IMR-90 (cell line): Measurements from ENCODE around the gene ACYP1. TPM values are rescaled to one million over a fixed set of nuclear protein-coding genes. Genes with fewer than 3 reads are reported as not detected.

ENCODE experiments used
- ATAC-seq: fragments of 200-7000 bp; cut with Tn5 transposase; 2 replicates; pipeline ENCODE4 v1.9.1; 2020; ENCODE audit warnings: low read depth, mild to moderate bottlenecking, moderate library complexity
- BruUV-seq: library from RNA; stranded (reverse); fragments of 400-500 nt; replicated peaks from 2 replicates; lab custom pipeline; 2021; lab: Mats Ljungman, UMichigan
- CTCF ChIA-PET: fragments of 300-600 bp; formaldehyde crosslinking; extraction: SDS; loops from one replicate; lab custom pipeline; 2021; ENCODE audit warnings: antibody characterized with exemption; lab: Yijun Ruan, JAX
- POLR2A ChIA-PET: fragments of 300-600 bp; sonication (Branson Sonifier 250); formaldehyde crosslinking; loops from one replicate; lab custom pipeline; 2022; ENCODE audit warnings: antibody characterized with exemption; ENCODE audit not compliant: unreplicated experiment; lab: Charles Lee
- DNase-seq: peaks from one replicate; pipeline ENCODE4 v3.0.0; 2013
- H2AFZ ChIP-seq: replicated peaks from 2 replicates; pipeline ENCODE3; 2013; ENCODE audit warnings: low read length, mild to moderate bottlenecking; ENCODE audit not compliant: poor library complexity
- H2AK5ac ChIP-seq: 2 replicates; pipeline ENCODE4 v1.6.1; 2013; ENCODE audit warnings: low read depth, low read length, inconsistent platforms
- H2AK9ac ChIP-seq: replicated peaks from 2 replicates; pipeline ENCODE3; 2013; ENCODE audit warnings: mild to moderate bottlenecking, low read depth, low read length, moderate library complexity; ENCODE audit not compliant: poor library complexity
- H2BK120ac ChIP-seq: 2 replicates; pipeline ENCODE4 v1.6.1; 2013; ENCODE audit warnings: low read depth, low read length, inconsistent platforms
- H2BK15ac ChIP-seq: 3 replicates; pipeline ENCODE4 v1.6.1; 2013; ENCODE audit warnings: low read depth, low read length, inconsistent platforms
- H2BK20ac ChIP-seq: 2 replicates; pipeline ENCODE4 v1.6.1; 2013; ENCODE audit warnings: low read depth, mild to moderate bottlenecking, inconsistent platforms, low read length, moderate library complexity
- H2BK5ac ChIP-seq: 2 replicates; pipeline ENCODE4 v1.6.1; 2013; ENCODE audit warnings: mild to moderate bottlenecking, low read depth, low read length, inconsistent platforms; ENCODE audit not compliant: poor library complexity, severe bottlenecking
- H3K14ac ChIP-seq: replicated peaks from 2 replicates; pipeline ENCODE4 v1.6.1; 2013; ENCODE audit warnings: low read depth, low read length, inconsistent platforms
- H3K18ac ChIP-seq: 2 replicates; pipeline ENCODE4 v1.6.1; 2013; ENCODE audit warnings: low read depth, low read length, control low read depth
- H3K23ac ChIP-seq: 2 replicates; pipeline ENCODE4 v1.6.1; 2013; ENCODE audit warnings: low read depth, low read length, inconsistent platforms
- H3K27ac ChIP-seq: 2 replicates; pipeline ENCODE4 v1.5.1; 2013; ENCODE audit warnings: mild to moderate bottlenecking, control low read depth, low read length; ENCODE audit not compliant: insufficient read depth
- H3K27me3 ChIP-seq: 2 replicates; pipeline ENCODE4 v1.6.1; 2013; ENCODE audit warnings: low read length; ENCODE audit not compliant: control insufficient read depth, insufficient read depth
- H3K36me3 ChIP-seq: 2 replicates; pipeline ENCODE4 v1.6.1; 2013; ENCODE audit warnings: low read length, mixed read lengths; ENCODE audit not compliant: control insufficient read depth, insufficient read depth
- H3K4ac ChIP-seq: 2 replicates; pipeline ENCODE4 v1.6.1; 2013; ENCODE audit warnings: low read depth, low read length, inconsistent platforms
- H3K4me1 ChIP-seq: 2 replicates; pipeline ENCODE4 v1.6.1; 2013; ENCODE audit warnings: low read length, mixed read lengths; ENCODE audit not compliant: control insufficient read depth, insufficient read depth
- H3K4me2 ChIP-seq: 2 replicates; pipeline ENCODE4 v1.6.1; 2013; ENCODE audit warnings: low read depth, mild to moderate bottlenecking, control low read depth, low read length, moderate library complexity
- H3K4me3 ChIP-seq: 2 replicates; pipeline ENCODE4 v1.5.1; 2013; ENCODE audit warnings: low read depth, mild to moderate bottlenecking, control low read depth, low read length, moderate library complexity; ENCODE audit not compliant: insufficient read depth
- H3K56ac ChIP-seq: 2 replicates; pipeline ENCODE4 v1.6.1; 2013; ENCODE audit warnings: low read length, inconsistent platforms; ENCODE audit not compliant: insufficient read depth; ENCODE audit errors: extremely low read depth
- H3K79me1 ChIP-seq, 2 experiments: 2 replicates each; pipeline ENCODE4 v1.6.1; 2013; ENCODE audit warnings: low read length in 2 of 2, inconsistent platforms in 1 of 2, low read depth in 1 of 2
- H3K9ac ChIP-seq: 2 replicates; pipeline ENCODE4 v1.6.1; 2013; ENCODE audit warnings: low read depth, low read length, control low read depth
- H3K9me1 ChIP-seq: 2 replicates; pipeline ENCODE4 v1.6.1; 2013; ENCODE audit warnings: low read length, inconsistent platforms; ENCODE audit not compliant: insufficient read depth
- H3K9me3 ChIP-seq: 2 replicates; pipeline ENCODE4 v1.6.1; 2013; ENCODE audit warnings: low read length; ENCODE audit not compliant: control insufficient read depth, insufficient read depth
- H4K20me1 ChIP-seq: 2 replicates; pipeline ENCODE4 v1.6.1; 2013; ENCODE audit warnings: low read length, inconsistent platforms; ENCODE audit not compliant: insufficient read depth
- H4K5ac ChIP-seq: 2 replicates; pipeline ENCODE4 v1.6.1; 2013; ENCODE audit warnings: mild to moderate bottlenecking, low read depth, low read length, control low read depth
- H4K8ac ChIP-seq, 2 experiments: 2 replicates each; pipeline ENCODE4 v1.6.1; 2013; ENCODE audit warnings: low read depth in 2 of 2, low read length in 2 of 2, control low read depth in 1 of 2, inconsistent platforms in 1 of 2
- H4K91ac ChIP-seq: 2 replicates; pipeline ENCODE4 v1.6.1; 2013; ENCODE audit warnings: low read depth, low read length, inconsistent platforms; ENCODE audit not compliant: insufficient read depth
- BHLHE40 ChIP-seq: fragments of 150-350 bp; IDR thresholded peaks from 2 replicates; pipeline ENCODE4 v1.6.1; 2016; ENCODE audit warnings: mild to moderate bottlenecking, low read depth, low read length
- CEBPB ChIP-seq: IDR thresholded peaks from 2 replicates; pipeline ENCODE4 v1.6.1; 2012; ENCODE audit warnings: low read depth, low read length, improper control_type of control experiment
- CHD1 ChIP-seq: IDR thresholded peaks from 2 replicates; pipeline ENCODE4 v1.6.1; 2012; ENCODE audit warnings: low read depth, low read length, improper control_type of control experiment
- ELK1 ChIP-seq: fragments of 150-350 bp; IDR thresholded peaks from 2 replicates; pipeline ENCODE4 v1.6.1; 2016; ENCODE audit warnings: low read depth, mild to moderate bottlenecking, low read length, moderate library complexity, borderline replicate concordance
- MAFK ChIP-seq: IDR thresholded peaks from 2 replicates; pipeline ENCODE4 v1.6.1; 2012; ENCODE audit warnings: low read depth, low read length, improper control_type of control experiment
- MAZ ChIP-seq: IDR thresholded peaks from 2 replicates; pipeline ENCODE4 v1.6.1; 2012; ENCODE audit warnings: low read depth, mild to moderate bottlenecking, low read length, improper control_type of control experiment, moderate library complexity, borderline replicate concordance
- MXI1 ChIP-seq: IDR thresholded peaks from 2 replicates; pipeline ENCODE4 v1.6.1; 2012; ENCODE audit warnings: low read depth, mild to moderate bottlenecking, low read length, moderate library complexity, borderline replicate concordance
- NFE2L2 ChIP-seq: fragments of 150-350 bp; IDR thresholded peaks from 2 replicates; pipeline ENCODE4 v1.6.1; 2016; ENCODE audit warnings: low read depth, mild to moderate bottlenecking, low read length
- POLR2A ChIP-seq: IDR thresholded peaks from 2 replicates; pipeline ENCODE4 v1.6.1; 2012; ENCODE audit warnings: mild to moderate bottlenecking, low read depth, low read length
- RAD21 ChIP-seq: IDR thresholded peaks from 2 replicates; pipeline ENCODE4 v1.6.1; 2012; ENCODE audit warnings: low read length, improper control_type of control experiment
- RCOR1 ChIP-seq: IDR thresholded peaks from 2 replicates; pipeline ENCODE4 v1.6.1; 2012; ENCODE audit warnings: mild to moderate bottlenecking, low read length, improper control_type of control experiment; ENCODE audit not compliant: insufficient replicate concordance
- RFX5 ChIP-seq: IDR thresholded peaks from 2 replicates; pipeline ENCODE4 v1.8.0; 2012; ENCODE audit warnings: low read depth, mild to moderate bottlenecking, low read length, moderate library complexity
- SMC3 ChIP-seq: fragments of 150-350 bp; IDR thresholded peaks from 2 replicates; pipeline ENCODE4 v1.6.1; 2016; ENCODE audit warnings: low read depth, mild to moderate bottlenecking, antibody characterized with exemption, low read length, moderate library complexity
- USF2 ChIP-seq: fragments of 150-350 bp; IDR thresholded peaks from 2 replicates; pipeline ENCODE4 v1.6.1; 2017; ENCODE audit warnings: mild to moderate bottlenecking, antibody characterized with exemption, low read length, low read depth
- WGBS, 2 experiments: methylation state at CpG; one replicate each; pipeline versions ENCODE4 v1.1.5 to v1.1.7; 2013; ENCODE audit warnings: missing lambda C conversion rate in 2 of 2; ENCODE audit not compliant: insufficient read length in 1 of 2; ENCODE audit errors: extremely low coverage in 2 of 2; 5-methylcytosine and 5-hydroxymethylcytosine counted together
- dilution Hi-C: fragments of 300-500 bp; cut with HindIII; formaldehyde crosslinking; loops from one replicate; pipeline ENCODE4 v1.14.3; 2018; ENCODE audit warnings: low sequenced_read_pairs; ENCODE audit not compliant: unreplicated experiment
- in situ Hi-C: fragments of 300-500 bp; cut with MboI; formaldehyde crosslinking; loops from 3 replicates; pipeline ENCODE4 v1.14.3; 2019; ENCODE audit warnings: low sequenced_read_pairs, inconsistent platforms, mixed read lengths
- intact Hi-C: fragments of 100-400 bp; cut with micrococcal nuclease; formaldehyde crosslinking; loops from 2 replicates; pipeline ENCODE4 v1.10.0; 2022
- polyA plus RNA-seq, 3 experiments: library from polyadenylated mRNA; depleted of rRNA; stranded (reverse); fragments of >200 nt; gene quantifications; 2 replicates each; pipeline ENCODE4 v1.2.3, GENCODE V29; 2012; ENCODE audit warnings: low replicate concordance in 1 of 3
- total RNA-seq: library from RNA; depleted of rRNA; stranded (reverse); fragments of >200 nt; gene quantifications from 2 replicates; pipeline ENCODE4 v1.2.3, GENCODE V29; 2012
- TF ChIP-seq, protein P1 (sequence below): conservative IDR thresholded peaks from 2 replicates; pipeline ENCODE4 v1.5.1; 2012; ENCODE audit warnings: mild to moderate bottlenecking, low read depth, low read length, improper control_type of control experiment

ACYP1 gene
- total and polyA plus RNA-seq, 2 of the 4 experiments (the other 2 are of a cell fraction), result 4.1 to 24.0 TPM

GRCh38 chr14:75005357-75005756, 58.5 kb downstream of the ACYP1 start:
- Histone ChIP-seq H3K79me1 (peaks cover 31 to 50% of the 10 kb centered on the region in 2 experiments), H4K91ac (no peak overlapping the region), H4K8ac (no peak overlapping the region), H3K9me1 (peaks cover 13% of the 10 kb centered on the region; the same call in 1 of the 2 replicates), H2BK15ac (no peak overlapping the region), H3K23ac (no peak overlapping the region), H3K9ac (no peak overlapping the region), H2BK20ac (no peak overlapping the region), H2BK120ac (no peak overlapping the region), H3K4me2 (no peak overlapping the region), H2AK5ac (no peak overlapping the region), H4K5ac (no peak overlapping the region), H2AK9ac (no peak overlapping the region), H2AFZ (no peak overlapping the region), H4K20me1 (no peaks in the 10 kb centered on the region), H3K27ac (no peak overlapping the region), H3K9me3 (no peaks in the 10 kb centered on the region), H3K4me1 (peaks cover 4% of the 10 kb centered on the region), H3K4me3 (no peak overlapping the region), H2BK5ac (no peak overlapping the region), H3K27me3 (no peaks in the 10 kb centered on the region), H3K14ac (no peak overlapping the region), H3K36me3 (peaks cover 29% of the 10 kb centered on the region), H3K56ac (no peak overlapping the region), H3K4ac (no peak overlapping the region), H3K18ac (no peak overlapping the region)
- POLR2A ChIA-PET, result no interaction called here
- dilution Hi-C loops (no loop called here), in situ Hi-C loops (no loop called here), intact Hi-C loops (no loop called here)
- CTCF ChIA-PET, result no interaction called here
- BruUV-seq, result no TSS peak
- no peak for DNase-seq
- TF ChIP-seq CHD1 (no peak), RFX5 (no peak), MAZ (no peak), MAFK (no peak), RCOR1 (no peak), RAD21 (no peak), MXI1 (no peak), NFE2L2 (no peak), ELK1 (no peak), USF2 (no peak), BHLHE40 (no peak), POLR2A (no peak), CEBPB (no peak), SMC3 (no peak)
- TF ChIP-seq, protein P1, sequence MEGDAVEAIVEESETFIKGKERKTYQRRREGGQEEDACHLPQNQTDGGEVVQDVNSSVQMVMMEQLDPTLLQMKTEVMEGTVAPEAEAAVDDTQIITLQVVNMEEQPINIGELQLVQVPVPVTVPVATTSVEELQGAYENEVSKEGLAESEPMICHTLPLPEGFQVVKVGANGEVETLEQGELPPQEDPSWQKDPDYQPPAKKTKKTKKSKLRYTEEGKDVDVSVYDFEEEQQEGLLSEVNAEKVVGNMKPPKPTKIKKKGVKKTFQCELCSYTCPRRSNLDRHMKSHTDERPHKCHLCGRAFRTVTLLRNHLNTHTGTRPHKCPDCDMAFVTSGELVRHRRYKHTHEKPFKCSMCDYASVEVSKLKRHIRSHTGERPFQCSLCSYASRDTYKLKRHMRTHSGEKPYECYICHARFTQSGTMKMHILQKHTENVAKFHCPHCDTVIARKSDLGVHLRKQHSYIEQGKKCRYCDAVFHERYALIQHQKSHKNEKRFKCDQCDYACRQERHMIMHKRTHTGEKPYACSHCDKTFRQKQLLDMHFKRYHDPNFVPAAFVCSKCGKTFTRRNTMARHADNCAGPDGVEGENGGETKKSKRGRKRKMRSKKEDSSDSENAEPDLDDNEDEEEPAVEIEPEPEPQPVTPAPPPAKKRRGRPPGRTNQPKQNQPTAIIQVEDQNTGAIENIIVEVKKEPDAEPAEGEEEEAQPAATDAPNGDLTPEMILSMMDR, result no peak
- WGBS, 2 experiments, result no CpG with 5 or more reads among the region's 3 CpGs
- no peak for ATAC-seq
